GM12878 (cell line): Measurements from ENCODE around the gene GMDS. TPM values are rescaled to one million over a fixed set of nuclear protein-coding genes. Genes with fewer than 3 reads are reported as not detected.
A peak's percentile ranks its signal among the peaks of the same experiment; 100 is the strongest.

Experiments
- ATF7 ChIP-seq: fragments of 450-650 bp; IDR thresholded peaks from 2 replicates; pipeline ENCODE4 v1.6.1; 2016; ENCODE audit warnings: low read depth, mild to moderate bottlenecking
- BCL3 ChIP-seq: IDR thresholded peaks from 2 replicates; pipeline ENCODE4 v1.6.1; 2011; ENCODE audit warnings: borderline replicate concordance, low read depth, mild to moderate bottlenecking, moderate library complexity, low read length; ENCODE audit not compliant: insufficient read depth, poor library complexity, severe bottlenecking
- BMI1 ChIP-seq: fragments of 450-650 bp; IDR thresholded peaks from 2 replicates; pipeline ENCODE4 v1.6.1; 2016; ENCODE audit warnings: mild to moderate bottlenecking, moderate library complexity, borderline replicate concordance
- EED ChIP-seq: sonication (generic); IDR thresholded peaks from 2 replicates; pipeline ENCODE4 v1.6.1; 2016; ENCODE audit warnings: antibody characterized with exemption, low read depth
- ETV6 ChIP-seq, 2 experiments: fragments of 450-650 bp in 1 of 2; IDR thresholded peaks in 1 of 2; conservative IDR thresholded peaks in 1 of 2; 2 replicates each; pipeline ENCODE4 v1.6.1; 2014; ENCODE audit warnings: antibody characterized with exemption in 1 of 2, borderline replicate concordance in 1 of 2, low read depth in 1 of 2, mild to moderate bottlenecking in 1 of 2, moderate library complexity in 1 of 2
- JUNB ChIP-seq: IDR thresholded peaks from 2 replicates; pipeline ENCODE4 v1.6.1; 2016; ENCODE audit warnings: antibody characterized with exemption, mild to moderate bottlenecking
- NRF1 ChIP-seq: conservative IDR thresholded peaks from 2 replicates; pipeline ENCODE4 v1.6.1; 2011; ENCODE audit warnings: mild to moderate bottlenecking, low read depth, low read length, improper control_type of control experiment
- RFX5 ChIP-seq: IDR thresholded peaks from 2 replicates; pipeline ENCODE4 v1.6.1; 2011; ENCODE audit warnings: low read depth, low read length, improper control_type of control experiment
- RUNX3 ChIP-seq: IDR thresholded peaks from 2 replicates; pipeline ENCODE4 v1.6.1; 2012; ENCODE audit warnings: low read length, inconsistent platforms
- ZNF687 ChIP-seq: fragments of 450-650 bp; IDR thresholded peaks from 2 replicates; pipeline ENCODE4 v1.6.1; 2017; ENCODE audit warnings: mild to moderate bottlenecking, moderate library complexity
- polyA plus RNA-seq, 11 experiments: library from polyadenylated mRNA; depleted of rRNA in 4 of 11; unstranded in 6 of 11; stranded (reverse) in 5 of 11; fragments of >200 nt; fragmentation: Nextera tagmentation in 4 of 11; fragmentation: Illumina TruSeq in 1 of 11; extraction: Ambion mirVana in 4 of 11; extraction: Trizol in 1 of 11; gene quantifications; 1 replicate in 1 of 11; 2 replicates in 10 of 11; pipeline versions ENCODE4 v1.2.1 to v1.2.3, GENCODE V29; 2011 to 2016; ENCODE audit warnings: inconsistent platforms in 2 of 11, missing spikeins in 2 of 11, low read depth in 1 of 11
- total RNA-seq, 4 experiments: library from RNA; depleted of rRNA in 3 of 4; stranded (reverse); fragments of >200 nt in 3 of 4; fragmentation: Illumina TruSeq in 1 of 4; extraction: Trizol in 1 of 4; gene quantifications; 2 replicates each; pipeline versions ENCODE4 v1.2.1 to v1.2.3, GENCODE V29; 2013 to 2021

GMDS gene
- total and polyA plus RNA-seq, 10 of the 15 experiments (the other 5 are each of a cell fraction or from before 2014, with no cell fraction given) = 0.61 to 53.8 (median 29.3) TPM

- 0 out of 2 replicates have a peak, but pooled peaks have one; percentile 38 for TF ChIP-seq EED
- TF ChIP-seq NRF1 = no peak
- peak; percentile 30; the same call in 1 of the 2 replicates for TF ChIP-seq JUNB
- peak; percentile 32; the same call in 1 of the 2 replicates for TF ChIP-seq RUNX3
- TF ChIP-seq ETV6 (conservative IDR thresholded peaks at IDR 0.05 in 1 of 2, IDR thresholded peaks at IDR 0.05 in 1 of 2; ENCODE audit: borderline replicate concordance in 1 of 2, low read depth in 1 of 2) = peak in 1 of 2 experiments; percentile 49; a peak in 2 of 4 replicates
- TF ChIP-seq BCL3 = peak; percentile 55
- TF ChIP-seq ZNF687 = 0 out of 2 replicates have a peak, but pooled peaks have one; percentile 23
- TF ChIP-seq BMI1 = no peak
- no peak for TF ChIP-seq RFX5
- TF ChIP-seq ATF7 = no peak
Observed at GRCh38 chr6:1786455-1787453, 458.7 kb downstream of the GMDS start (continued).
